Activated CD4-positive, alpha-beta T cell treated with anti-CD3 and anti-CD28 coated beads, Interleukin-2, amount 50 U/mL, for 1 hour (primary cell): ENCODE measurements around the gene UBE2U.
A peak's percentile ranks its signal among the peaks of the same experiment; 100 is the strongest.
"Not testable (repeated sequence)": the region's sequence is repeated elsewhere in the genome, so short reads cannot be mapped to it uniquely, and the experiment has no call there.

Experiments used
- DNase-seq: peaks from one replicate; pipeline ENCODE4 v3.0.0-alpha.2; 2020

UBE2U gene

DNA sequence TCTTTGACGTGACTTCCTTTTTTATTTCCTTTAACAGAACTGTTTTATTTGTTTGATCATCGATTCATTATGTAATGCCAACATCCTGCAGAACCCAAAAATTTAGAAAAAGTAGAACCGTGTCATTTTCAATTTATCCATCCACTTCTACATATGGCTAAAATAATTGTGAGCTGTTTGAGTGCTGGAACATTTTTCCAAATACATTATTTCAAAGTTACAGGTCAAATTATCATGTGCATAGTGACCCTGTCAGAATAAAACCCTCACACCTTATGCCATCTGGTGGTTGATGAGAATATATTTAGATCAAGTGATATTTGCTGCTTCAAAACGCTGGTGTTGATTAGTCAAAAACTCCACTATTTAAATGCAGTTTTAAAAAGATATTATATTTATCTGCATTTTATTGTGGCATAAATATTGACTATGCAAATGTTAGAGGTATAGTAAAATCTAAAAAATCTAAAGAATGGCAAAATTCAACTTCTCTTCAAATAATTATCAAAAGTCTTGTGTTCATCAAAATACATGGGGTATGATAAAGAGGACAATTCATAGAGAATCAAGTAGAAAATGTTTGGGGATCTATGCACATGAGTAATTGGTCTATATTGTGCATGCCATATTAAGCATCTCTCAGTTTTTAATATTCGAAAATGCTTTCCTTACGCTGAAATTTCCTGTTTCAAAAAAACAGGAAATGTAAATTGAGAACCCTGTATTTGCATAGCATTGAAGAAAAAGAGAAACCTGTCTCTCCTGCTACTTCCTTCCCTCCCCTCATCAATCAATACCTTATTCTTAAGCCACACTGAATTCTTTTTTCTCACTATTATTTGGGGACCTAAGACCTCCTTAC is 39.7 kb downstream of the UBE2U start:
- DNase-seq = no peak

DNA sequence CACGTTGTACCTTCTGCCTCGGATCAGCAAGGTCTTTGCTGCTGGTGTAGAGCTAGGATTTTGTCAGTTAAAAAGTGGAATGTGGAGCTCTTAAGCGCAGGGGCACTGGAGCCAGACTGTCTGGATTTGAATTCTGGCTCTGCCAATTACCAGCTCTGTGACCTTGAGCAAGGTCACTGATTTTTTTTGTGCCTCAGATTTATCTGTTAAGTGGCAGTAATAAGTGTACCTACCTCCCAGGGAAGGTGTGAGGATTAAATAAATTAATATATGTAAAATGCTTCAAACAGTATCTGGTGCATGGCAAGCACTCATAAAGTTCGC is 40.3 kb downstream of the UBE2U start:
- DNase-seq = no peak

DNA sequence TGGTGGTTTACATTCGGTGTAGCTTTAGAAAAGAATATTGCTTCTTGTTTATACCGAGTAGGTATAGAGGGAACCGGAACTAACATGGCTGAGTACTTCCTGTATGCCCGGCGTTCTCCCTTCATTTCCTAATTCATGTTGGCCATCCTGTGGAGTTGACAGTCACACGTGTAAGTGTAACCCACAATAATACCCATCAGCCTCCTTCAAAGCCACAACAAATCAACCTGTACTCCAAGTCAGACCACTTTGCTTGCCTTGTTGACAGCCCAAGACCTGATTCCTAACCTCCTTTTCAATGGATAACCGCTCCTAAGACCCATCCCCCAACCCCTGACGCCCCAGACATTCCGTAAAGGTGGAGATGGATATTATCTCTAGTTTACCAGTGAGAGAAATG is 42.1 kb downstream of the UBE2U start:
- DNase-seq = no peak

DNA sequence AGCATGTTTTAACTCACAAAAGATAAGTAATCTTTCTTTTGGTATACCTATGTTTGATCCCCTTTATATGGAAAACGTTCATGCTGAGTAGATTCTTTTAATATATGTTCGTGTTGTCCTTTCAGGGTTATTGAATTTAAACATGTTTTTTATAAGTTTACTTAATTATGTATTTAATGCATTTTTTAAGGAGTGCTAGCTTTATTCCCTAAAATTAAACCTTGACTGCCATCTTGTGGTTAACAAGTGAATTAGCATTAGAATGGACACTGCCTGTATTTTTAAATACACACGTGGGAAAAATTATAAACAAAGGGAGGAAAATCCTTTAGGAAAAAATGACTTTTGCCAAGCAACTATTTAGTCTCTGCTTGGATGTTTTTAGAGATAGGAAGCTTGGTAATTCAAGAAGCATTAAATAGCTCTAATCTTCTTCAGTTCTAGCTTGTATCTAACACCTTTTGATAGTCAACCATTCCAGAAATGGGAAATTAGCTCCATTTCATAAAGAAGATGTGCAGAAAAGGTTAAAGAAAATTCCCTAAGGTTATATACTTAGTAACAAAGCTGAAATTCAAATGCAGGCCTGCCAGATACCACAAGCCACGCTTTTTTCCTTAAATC is 43.0 kb downstream of the UBE2U start:
- no peak for DNase-seq

DNA sequence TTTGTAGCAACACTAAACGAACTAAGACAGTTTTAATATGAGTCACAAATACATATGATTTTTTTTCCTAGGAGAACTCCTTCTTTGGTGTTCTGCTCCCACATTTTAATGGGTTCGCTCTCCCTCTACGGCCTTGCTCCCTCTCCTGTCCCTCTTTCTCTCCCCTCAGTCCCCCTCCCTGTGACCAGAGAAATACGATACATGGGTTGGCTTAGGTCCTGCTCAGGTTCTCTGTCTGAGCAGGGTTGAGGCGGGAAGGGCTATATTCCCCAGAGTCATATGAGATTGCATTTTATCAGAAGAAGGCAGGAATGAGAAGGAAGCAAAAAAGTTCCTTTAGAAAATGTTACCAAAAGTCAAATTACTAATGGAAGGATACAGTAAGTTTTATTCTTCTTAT is 44.6 kb downstream of the UBE2U start:
- DNase-seq = no peak

DNA sequence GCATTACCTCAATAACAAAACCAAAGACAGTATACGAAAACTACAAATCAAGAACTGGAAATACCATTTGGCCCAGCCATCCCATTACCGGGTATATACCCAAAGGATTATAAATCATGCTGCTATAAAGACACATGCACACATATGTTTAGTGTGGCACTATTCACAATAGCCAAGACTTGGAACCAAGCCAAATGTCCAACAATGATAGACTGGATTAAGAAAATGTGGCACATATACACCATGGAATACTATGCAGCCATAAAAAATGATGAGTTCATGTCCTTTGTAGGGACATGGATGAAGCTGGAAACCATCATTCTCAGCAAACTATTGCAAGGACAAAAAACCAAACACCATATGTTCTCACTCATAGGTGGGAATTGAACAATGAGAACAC is 47.0 kb downstream of the UBE2U start:
- not testable (repeated sequence) for DNase-seq

DNA sequence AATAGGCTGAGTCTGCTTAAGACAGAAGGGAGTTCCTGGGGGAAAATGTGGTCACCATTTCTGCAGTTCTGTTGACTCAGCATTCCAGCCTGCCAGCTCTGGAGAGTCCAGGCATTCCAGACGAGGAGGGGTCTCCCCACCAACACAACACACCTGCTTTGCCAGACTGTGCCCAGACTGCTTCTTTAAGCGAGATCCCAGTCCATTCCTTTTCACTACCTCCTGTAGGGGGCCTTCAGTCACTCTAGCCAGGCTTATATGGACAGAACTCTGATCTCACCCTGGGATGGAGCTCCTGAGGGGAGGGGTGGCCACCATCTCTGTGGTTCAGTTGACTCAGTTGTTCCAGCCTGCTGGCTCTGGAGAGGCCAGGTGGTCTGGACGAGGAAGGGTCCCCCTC is 48.5 kb downstream of the UBE2U start:
- DNase-seq = no peak

DNA sequence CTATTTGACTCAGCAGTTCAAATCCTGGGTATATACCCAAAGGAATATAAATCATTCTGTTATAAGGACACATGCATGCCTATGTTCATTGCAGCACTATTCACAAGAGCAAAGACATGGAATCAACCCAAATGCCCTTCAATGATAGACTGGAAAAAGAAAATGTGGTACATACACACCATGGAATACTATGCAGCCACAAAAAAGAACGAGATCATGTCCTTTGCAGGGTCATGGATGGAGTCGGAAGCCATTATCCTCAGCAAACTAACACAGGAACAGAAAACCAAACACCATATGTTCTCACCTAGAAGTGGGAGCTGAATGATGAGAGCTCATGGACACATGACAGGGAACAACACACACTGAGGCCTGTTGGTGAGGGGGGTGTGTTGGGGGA is 53.8 kb downstream of the UBE2U start:
- DNase-seq = not testable (repeated sequence)

DNA sequence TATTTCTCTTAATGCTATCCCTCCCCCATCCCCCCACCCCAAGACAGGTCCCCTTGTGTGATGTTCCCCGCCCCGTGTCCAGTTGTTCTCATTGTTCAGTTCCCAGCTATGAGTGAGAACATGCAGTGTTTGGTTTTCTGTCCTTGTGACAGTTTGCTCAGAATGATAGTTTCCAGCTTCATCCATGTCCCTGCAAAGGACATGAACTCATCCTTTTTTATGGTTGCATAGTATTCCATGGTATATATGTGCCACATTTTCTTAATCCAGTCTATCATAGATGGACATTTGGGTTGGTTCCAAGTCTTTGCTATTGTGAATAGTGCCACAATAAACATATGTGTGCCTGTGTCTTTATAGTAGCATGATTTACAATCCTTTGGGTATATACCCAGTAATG is 55.0 kb downstream of the UBE2U start:
- not testable (repeated sequence) for DNase-seq

DNA sequence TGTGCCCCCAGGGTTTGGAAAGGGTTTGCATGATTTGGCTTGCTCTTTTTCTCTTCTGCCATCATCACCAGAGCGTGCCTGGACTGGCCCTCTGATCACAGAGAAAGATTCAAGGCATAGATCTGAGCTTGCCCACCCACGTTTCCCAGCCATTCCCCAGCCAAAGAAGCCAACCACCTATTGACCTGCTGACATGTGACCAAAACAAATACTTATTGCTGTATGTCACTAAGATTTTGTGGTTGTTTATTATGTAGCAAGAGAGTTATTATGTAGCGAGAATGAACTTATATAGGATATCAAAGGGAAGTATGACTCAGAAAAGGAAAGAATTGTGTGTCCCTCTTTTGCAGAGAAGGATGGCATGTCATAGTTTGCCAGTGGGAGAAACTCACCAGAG is 59.9 kb downstream of the UBE2U start:
- no peak for DNase-seq

DNA sequence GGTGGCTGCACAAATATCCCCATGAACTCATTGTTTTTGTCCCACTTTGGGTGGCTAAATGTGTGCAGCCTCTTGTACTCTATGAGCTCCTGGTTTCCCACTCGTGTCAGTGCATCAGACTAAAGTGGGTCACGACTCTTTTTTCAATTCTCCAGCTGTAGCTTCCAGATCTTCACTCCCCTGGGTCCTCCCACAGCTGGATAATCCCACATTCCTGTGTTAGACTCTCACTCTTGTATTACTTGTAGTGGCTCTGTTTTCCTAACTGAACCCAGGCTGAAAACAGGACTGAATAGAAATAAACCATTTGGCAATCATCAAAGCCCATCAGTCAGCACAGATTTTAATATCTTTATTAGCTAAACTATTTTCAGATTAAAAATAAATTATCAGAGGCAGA is 60.4 kb downstream of the UBE2U start:
- DNase-seq = no peak

DNA sequence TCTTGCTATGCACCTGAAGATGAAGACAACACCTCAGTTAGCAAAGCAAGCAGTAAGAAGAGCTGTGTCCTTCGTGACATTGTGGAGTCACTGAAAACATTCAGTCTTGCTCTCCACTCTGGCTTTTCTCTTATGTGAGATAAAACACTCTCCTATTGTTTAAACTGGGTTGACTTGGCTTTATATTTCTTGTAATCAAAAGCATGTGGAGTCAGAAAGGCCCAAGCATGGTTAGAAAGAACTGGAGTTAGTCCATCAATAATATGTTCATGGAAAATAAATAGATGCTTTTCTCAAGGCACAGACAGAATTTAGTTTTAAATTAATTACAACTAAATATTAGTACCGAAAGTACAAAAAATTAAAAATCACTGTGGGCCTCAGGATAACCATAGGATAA is 61.7 kb downstream of the UBE2U start:
- DNase-seq = no peak

DNA sequence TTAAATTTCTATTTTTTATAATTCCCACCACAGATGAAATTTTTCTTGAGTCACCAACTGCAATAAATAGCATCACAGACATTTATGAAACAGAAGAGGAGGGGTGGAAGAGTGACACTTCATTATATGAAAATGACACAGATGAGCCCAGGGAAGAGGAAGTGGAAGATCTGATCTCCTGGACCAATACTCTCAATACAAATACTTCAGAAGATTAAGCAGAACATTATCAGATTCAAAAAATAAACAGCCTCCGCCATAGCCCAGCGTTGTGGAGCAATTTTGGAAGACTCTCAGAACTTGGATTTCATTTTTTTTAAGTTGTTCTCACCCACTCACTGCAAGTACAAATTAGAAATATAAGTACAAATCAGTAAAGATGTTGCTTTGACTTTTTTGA is 63.6 kb downstream of the UBE2U start:
- no peak for DNase-seq

DNA sequence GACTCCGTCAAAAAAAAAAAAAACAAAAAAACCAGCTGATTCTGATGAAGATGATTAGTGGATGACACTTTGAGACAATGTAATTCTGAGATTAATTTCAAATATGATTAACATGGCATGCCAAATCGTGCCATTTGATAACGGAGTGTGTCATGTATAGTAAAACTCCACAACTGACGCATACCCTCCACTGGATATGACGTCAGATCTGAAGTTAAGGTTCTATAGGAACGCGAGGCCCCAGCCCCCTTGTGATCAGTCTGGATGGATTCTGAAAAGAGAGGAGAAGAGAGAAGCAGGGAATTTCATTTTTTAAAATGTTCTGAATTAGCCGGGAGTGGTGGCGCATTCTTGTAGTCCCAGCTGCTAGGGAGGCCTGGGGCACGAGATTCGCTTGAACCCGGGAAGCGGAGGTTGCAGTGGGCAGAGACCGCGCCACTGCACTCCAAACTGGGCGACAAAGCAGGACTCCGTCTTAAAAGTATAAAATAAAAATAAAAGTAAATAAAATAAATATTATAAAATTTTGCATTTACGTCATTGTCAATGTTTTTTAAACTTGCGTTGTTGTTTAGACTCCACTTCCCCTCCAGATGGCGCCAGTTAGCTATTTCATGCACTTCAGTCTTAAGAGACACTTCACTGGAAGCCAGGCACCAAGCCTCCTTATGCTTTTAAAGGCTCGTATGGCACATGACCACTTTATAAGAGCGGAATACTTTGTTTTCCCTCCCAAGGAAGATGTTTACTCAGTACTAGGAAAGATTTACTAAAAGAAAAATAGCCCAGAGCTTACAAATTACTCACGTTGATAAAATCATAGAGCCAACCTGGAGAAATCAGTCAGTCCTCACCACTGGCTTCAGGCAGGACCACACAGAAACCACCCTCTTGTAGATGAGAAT is 65.5 kb downstream of the UBE2U start:
- DNase-seq = peak; percentile 61

DNA sequence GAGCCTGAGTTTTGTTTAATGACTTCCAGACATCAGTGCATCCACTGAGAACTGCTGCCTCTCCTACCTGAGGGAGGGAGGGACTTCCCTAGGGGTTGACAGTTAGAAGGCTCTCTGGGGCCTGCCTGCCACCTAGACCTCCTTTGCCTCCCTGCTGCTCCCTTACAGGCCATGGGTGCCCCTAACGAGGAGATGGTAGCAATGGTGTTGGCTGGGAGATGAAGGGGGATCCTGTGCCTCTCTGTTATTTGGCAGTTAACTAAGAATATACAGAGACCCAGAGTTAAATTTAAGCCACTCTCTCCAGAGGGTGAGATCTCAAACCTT is 66.1 kb downstream of the UBE2U start:
- no peak for DNase-seq

DNA sequence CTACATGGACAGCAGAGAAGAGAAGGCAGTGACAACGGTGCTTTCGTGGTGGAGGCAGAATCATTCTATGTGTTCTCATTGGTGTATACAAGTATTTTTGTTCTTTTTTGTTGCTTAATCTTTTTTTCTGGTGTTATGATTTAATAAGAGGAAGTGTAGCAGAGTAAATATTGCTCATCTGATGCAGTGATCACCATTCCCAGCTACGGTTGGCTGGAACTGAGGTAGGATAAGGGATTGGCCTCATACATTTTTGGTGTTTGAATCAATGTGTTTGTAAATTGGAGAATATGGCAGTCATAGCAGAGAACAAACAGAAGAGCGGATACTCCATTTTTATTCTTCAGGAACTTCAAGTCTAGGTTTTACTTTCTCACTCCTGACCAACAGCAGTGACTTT is 76.6 kb downstream of the UBE2U start:
- DNase-seq = no peak

DNA sequence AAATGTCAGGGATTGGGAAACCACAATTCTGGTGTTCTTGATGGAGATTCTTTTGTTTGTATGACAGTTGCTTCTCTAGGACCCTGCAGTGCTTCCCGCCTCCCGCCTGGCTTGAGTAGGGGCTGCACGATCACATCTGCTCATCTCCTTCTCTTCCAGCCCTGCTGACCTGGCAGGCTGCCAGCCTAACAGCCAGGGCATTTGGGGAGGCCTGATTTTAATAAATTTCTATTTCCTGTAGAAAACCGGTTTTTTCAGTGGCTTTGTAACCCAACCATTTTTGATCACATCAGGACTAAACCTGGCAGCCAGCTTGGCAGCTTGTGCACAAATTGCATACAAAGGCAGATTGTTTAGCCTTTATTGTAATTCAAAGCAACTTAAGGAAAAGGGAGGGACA is 78.9 kb downstream of the UBE2U start:
- DNase-seq = no peak

DNA sequence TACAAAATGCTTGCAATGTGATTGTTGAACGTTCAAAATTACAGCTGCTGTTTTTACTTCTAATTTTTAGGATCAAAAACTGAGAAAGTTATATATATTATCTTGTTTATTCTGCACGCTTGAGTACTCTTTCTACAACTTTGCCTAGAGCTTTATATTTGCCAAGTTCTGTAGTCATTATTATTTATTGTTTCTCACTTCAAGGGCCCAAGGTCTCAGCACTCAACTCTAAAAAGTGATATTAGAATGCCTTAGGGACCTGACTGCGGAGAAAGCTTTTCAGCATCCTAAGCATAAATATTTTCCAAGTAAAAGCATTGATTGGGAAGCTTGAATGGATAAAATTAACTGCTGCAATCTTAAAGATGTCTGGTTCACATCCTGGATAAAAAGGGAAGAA is 83.6 kb downstream of the UBE2U start:
- no peak for DNase-seq

DNA sequence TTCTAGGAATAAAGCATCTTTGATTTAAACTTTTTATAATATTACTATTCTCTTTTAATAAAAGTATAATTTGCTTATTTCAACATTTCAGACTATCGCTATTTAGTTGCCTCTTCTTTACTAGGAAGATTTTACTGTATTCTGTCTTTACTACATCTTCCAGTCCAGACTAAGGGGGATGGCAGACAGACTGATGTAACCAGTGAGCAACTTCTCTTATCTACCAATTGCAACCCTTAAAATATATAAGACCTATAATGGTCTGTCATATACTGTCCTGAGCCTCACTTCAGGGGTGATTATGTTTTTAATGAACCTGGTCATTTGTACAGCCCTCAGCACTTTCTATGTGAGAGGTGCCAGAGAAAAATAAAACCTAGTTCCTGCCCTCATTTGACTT is 87.0 kb downstream of the UBE2U start:
- no peak for DNase-seq

DNA sequence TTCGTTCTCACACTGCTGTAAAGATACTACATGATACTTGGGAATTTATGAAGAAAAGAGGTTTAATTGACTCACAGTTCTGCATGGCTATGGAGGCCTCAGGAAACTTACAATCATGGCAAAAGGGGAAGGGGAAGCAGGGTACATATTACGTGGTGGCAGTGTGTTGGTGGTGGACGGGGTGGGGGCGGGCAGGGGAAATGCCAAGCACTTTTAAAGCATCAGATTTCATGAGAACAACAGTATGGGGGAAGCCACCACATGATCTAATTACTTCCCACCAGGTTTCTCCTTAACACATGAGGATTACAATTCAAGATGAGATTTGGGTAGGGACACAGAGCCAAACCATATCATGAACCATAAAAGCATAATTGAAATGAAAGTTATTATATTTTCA is 88.5 kb downstream of the UBE2U start:
- no peak for DNase-seq

DNA sequence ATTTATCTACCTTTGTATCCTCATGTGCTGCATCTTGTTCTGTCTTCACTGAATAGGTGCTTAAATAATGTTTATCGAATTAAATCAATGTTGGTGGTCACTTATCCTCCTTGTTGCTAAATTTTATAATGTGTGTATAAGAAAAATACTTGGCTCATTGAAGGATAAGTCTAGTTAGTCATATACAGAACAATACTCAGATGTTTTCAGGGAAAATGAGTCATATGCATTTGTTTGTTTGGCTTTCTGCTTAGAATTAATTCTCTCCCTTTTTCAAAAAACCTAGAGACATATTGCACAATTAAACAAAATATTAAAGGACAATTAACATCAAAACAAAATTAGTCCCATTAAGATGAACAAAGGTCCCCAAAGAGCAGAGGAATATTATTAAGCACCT is 89.0 kb downstream of the UBE2U start:
- DNase-seq = no peak

DNA sequence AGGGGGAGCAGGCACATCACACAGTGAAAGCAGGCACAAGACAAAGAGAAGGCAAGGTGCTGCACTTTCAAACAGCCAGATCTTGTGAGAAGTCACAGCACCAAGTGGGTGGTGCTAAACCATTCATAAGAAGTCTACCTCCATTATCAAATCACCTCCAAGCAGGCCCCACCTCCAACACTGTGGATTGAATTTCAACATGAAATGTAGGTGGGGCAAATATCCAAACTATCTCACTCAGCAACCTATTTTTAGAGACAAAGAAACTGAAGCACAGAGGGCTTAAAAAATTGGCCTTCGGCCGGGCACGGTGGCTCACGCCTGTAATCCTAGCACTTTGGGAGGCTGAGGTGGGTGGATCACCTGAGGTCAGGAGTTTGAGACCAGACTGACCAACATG is 90.4 kb downstream of the UBE2U start:
- no peak for DNase-seq

DNA sequence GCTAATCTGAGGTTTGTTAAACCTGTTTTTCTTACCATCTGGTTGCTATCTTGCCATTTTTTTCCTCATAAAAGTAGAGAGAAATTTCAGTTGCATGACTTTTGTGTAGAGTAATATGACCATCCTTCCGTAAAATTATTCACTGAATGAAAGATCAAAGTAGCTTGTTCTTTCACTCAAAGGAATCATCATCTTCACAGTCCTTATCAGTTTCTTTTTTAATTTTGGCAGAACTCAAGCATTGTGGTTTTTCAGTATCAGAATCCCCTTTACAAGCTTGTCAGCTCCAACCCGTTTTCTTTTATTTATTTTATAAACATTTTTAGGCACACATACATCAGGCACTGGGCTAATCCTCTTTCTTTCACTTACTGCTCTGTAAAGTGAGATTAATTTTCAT is 91.7 kb downstream of the UBE2U start:
- no peak for DNase-seq

DNA sequence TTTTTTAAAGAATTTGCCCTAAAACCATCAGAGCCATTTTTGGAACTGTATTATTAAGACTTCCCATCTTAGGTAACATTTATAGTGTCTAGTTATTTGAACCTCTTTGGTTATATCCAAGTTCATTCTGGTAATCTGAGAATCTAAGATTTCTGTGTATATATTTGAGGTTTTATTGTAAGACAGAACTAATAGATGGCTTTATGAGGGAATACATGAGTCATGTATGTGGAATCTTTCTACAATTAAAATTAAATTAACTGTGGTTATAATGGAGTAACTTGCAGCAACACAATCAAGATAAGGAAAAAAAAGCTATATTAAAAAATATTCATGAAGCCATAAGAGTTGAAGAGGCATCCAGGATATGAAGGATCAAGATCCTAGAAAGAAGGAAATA is 92.1 kb downstream of the UBE2U start:
- DNase-seq = no peak
